ENCODE data around the gene DAAM1. TPM values are rescaled to one million over a fixed set of nuclear protein-coding genes. Genes with fewer than 3 reads are reported as not detected.

The DAAM1 gene
- total and polyA plus RNA-seq, 8 donors: 5.8 to 204 (median 31.3) TPM

DNA sequence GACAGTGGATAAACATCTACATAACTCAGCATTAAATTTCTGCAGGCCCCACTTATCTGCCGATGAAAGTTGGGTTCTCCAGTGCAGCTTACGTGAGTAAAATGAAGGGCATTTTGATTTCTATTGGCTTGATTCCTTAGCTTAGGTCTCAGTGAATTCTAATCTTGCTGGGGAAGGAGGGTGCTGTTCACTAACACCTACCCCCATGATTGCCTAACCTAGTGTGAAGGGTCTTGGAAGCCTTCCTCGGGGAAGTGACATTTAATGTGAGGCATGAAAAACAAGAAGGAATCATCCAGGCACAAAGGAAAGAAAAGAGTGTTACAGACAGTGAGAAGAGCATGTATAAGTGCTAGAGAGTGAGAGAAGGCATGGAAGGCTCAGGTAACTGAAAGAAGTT is 81.0 kb downstream of the DAAM1 start:
- no peak for DNase-seq
- Histone ChIP-seq H3K27ac (no peak overlapping the region), H3K27me3 (no peaks in the 10 kb centered on the region), H3K4me3 (no peak overlapping the region), H3K9me3 (no peaks in the 10 kb centered on the region), H3K36me3 (peaks cover 0 to 39% (median 29%) of the 10 kb centered on the region in 4 donors), H3K4me1 (peaks cover 0 to 16% (median 4%) of the 10 kb centered on the region in 4 donors)
- WGBS, 5 donors: 85 to 96% (median 95%) methylated on average over 3 of the region's 3 CpGs
- intact Hi-C loops (cut with DNase I; ENCODE audit: low total_unique reads): no loop called here
- TF ChIP-seq POLR2AphosphoS5 (IDR thresholded peaks at IDR 0.05): no peak
- TF ChIP-seq, protein P1, sequence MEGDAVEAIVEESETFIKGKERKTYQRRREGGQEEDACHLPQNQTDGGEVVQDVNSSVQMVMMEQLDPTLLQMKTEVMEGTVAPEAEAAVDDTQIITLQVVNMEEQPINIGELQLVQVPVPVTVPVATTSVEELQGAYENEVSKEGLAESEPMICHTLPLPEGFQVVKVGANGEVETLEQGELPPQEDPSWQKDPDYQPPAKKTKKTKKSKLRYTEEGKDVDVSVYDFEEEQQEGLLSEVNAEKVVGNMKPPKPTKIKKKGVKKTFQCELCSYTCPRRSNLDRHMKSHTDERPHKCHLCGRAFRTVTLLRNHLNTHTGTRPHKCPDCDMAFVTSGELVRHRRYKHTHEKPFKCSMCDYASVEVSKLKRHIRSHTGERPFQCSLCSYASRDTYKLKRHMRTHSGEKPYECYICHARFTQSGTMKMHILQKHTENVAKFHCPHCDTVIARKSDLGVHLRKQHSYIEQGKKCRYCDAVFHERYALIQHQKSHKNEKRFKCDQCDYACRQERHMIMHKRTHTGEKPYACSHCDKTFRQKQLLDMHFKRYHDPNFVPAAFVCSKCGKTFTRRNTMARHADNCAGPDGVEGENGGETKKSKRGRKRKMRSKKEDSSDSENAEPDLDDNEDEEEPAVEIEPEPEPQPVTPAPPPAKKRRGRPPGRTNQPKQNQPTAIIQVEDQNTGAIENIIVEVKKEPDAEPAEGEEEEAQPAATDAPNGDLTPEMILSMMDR (IDR thresholded peaks at IDR 0.05): no peak
- no peak for TF ChIP-seq EP300 (IDR thresholded peaks at IDR 0.05)
- no peak for TF ChIP-seq POLR2A (IDR thresholded peaks at IDR 0.05)

DNA sequence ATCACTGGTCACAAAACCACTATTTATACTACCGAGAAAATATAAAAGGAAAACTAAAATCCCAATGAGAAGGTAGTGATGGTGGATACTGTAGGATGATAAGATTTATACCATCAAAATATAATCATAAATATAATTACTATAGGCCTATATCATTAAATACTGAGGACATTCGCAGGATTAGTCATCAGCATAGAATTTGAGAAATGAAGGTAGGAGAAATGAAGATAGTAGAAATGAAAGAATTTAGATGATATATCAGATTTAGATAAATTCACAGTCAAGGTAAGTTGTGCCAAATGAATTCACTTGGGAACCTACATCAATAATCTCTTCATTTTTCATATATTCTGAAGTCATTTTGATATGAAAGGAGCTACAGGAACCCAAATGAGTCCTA is 82.8 kb downstream of the DAAM1 start:
- peaks cover 0 to 34% (median 13%) of the 10 kb centered on the region in 4 donors for H3K4me1 ChIP-seq
- intact Hi-C loops (cut with DNase I; ENCODE audit: low total_unique reads): no loop called here

DNA sequence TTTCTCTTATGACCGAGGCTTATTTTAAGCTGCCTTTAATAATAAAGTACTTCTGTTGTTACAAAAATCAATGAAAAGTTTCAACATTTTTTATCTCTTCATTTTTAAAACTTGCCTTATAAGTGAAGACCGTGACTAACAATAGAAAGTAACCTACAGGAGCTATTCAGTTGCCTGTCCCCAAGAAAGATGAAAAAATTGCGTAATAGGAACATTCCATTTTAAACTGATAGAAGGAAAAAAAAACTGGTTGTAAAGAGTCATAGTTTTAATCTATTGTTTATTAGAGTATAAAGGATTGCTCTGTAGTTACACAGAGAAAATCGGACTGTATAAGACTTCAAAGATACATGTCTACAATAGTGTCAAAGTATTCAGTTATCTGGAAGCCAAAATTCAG is 83.3 kb downstream of the DAAM1 start:
- WGBS, 5 donors: 77 to 87% (median 79%) methylated on average over 4 of the region's 4 CpGs
- no peak overlapping the region for H3K4me3 ChIP-seq
- H3K27ac ChIP-seq: no peak overlapping the region
- intact Hi-C loops (cut with DNase I; ENCODE audit: low total_unique reads): no loop called here
- DNase-seq: no peak
- TF ChIP-seq EP300 (IDR thresholded peaks at IDR 0.05) (no peak), POLR2A (IDR thresholded peaks at IDR 0.05) (no peak)
- TF ChIP-seq, protein P1 (IDR thresholded peaks at IDR 0.05): no peak
- peaks cover 0 to 36% (median 15%) of the 10 kb centered on the region in 4 donors for H3K4me1 ChIP-seq
- H3K36me3 ChIP-seq: peaks cover 0 to 16% (median 12%) of the 10 kb centered on the region in 4 donors
- no peaks in the 10 kb centered on the region for H3K27me3 ChIP-seq
- H3K9me3 ChIP-seq: no peaks in the 10 kb centered on the region

More for the DNA sequence above, 82.8 kb downstream of the DAAM1 start:
- no peak for DNase-seq
- Histone ChIP-seq H3K27me3 (no peaks in the 10 kb centered on the region), H3K27ac (no peak overlapping the region), H3K9me3 (no peaks in the 10 kb centered on the region), H3K4me3 (no peak overlapping the region), H3K36me3 (peaks cover 0 to 21% (median 14%) of the 10 kb centered on the region in 4 donors)
- 90 to 95% (median 94%) methylated on average over 2 of the region's 2 CpGs for WGBS, 5 donors
- TF ChIP-seq, protein P1 (IDR thresholded peaks at IDR 0.05): no peak
- TF ChIP-seq POLR2A (IDR thresholded peaks at IDR 0.05): no peak

DNA sequence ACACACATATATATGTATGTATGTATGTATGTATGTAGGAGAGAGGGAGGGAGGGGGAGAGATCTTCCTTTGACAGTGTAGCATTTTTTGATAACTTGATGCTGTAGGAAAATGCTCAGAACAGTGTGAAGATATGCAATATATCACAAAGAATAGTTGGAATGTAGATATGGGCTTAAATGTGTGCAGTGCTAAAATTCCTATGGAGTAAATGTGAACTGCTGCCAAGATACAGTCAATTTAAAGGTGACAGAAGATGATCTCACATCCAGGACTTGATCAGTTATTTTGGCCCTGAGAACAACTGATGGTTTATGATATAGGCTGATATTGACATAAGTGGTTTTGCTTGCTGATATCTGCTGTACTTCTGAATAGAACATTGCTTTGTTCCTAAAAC is 84.2 kb downstream of the DAAM1 start:
- Histone ChIP-seq H3K27me3 (no peaks in the 10 kb centered on the region), H3K4me3 (no peak overlapping the region), H3K9me3 (no peaks in the 10 kb centered on the region), H3K27ac (no peak overlapping the region), H3K4me1 (peaks cover 0 to 43% (median 15%) of the 10 kb centered on the region in 4 donors), H3K36me3 (peaks cover 0 to 13% (median 11%) of the 10 kb centered on the region in 4 donors)
- TF ChIP-seq, protein P1 (IDR thresholded peaks at IDR 0.05): no peak
- no peak for TF ChIP-seq POLR2A (IDR thresholded peaks at IDR 0.05)
- no peak for TF ChIP-seq POLR2AphosphoS5 (IDR thresholded peaks at IDR 0.05)
- TF ChIP-seq EP300 (IDR thresholded peaks at IDR 0.05): no peak
- intact Hi-C loops (cut with DNase I; ENCODE audit: low total_unique reads): no loop called here
- no peak for DNase-seq
